HG02763 (cell line): Measurements from ENCODE around the gene ZNF141.
A peak's percentile ranks its signal among the peaks of the same experiment; 100 is the strongest.
"Not testable (repeated sequence)": the region's sequence is repeated elsewhere in the genome, so short reads cannot be mapped to it uniquely, and the experiment has no call there.

Experiments used
- ATAC-seq: cut with Tn5 transposase; IDR thresholded peaks from one replicate; pipeline ENCODE4 v1.9.1; 2021; ENCODE audit warnings: mild to moderate bottlenecking, moderate library complexity; ENCODE audit not compliant: unreplicated experiment

ZNF141 gene

GRCh38 chr4:337143-337931 lies at the start of gene ZNF141:
ZNF141 (plus strand) TSS chr4:337814; CDS start chr4:337984, 170 bp downstream.
- peak; percentile 94 for ATAC-seq

GRCh38 chr4:288891-289290 lies 48.7 kb upstream of the ZNF141 start:
- no peak for ATAC-seq

GRCh38 chr4:294732-295131 lies 42.9 kb upstream of the ZNF141 start:
- ATAC-seq: no peak

- ATAC-seq: no peak
These were observed 35.2 kb upstream of the ZNF141 start for GRCh38 chr4:302381-302780.

GRCh38 chr4:304516-304915 lies 33.1 kb upstream of the ZNF141 start:
- not testable (repeated sequence) for ATAC-seq

- ATAC-seq: no peak
These were observed 32.5 kb upstream of the ZNF141 start, which contains the start of gene ZNF732 for GRCh38 chr4:304969-305680. ZNF732 (minus strand) TSS chr4:305474; CDS start chr4:305310, 164 bp downstream.

GRCh38 chr4:306551-306961 lies 31.1 kb upstream of the ZNF141 start:
- ATAC-seq: no peak

GRCh38 chr4:309807-310206 lies 27.8 kb upstream of the ZNF141 start:
- no peak for ATAC-seq

GRCh38 chr4:314296-314903 lies 23.2 kb upstream of the ZNF141 start:
- ATAC-seq: no peak

- no peak for ATAC-seq
These were observed 8.9 kb upstream of the ZNF141 start for GRCh38 chr4:328729-329128.

- ATAC-seq: no peak
These were observed 2.1 kb upstream of the ZNF141 start for GRCh38 chr4:335515-335914.

GRCh38 chr4:336099-336892 lies 1.3 kb upstream of the ZNF141 start:
- ATAC-seq: no peak

GRCh38 chr4:336893-337142 lies 796 bp upstream of the ZNF141 start:
- ATAC-seq: peak; percentile 0

GRCh38 chr4:337932-338758 lies 531 bp downstream of the ZNF141 start:
- ATAC-seq: peak; percentile 20

GRCh38 chr4:338759-339097 lies 1.1 kb downstream of the ZNF141 start:
- ATAC-seq: no peak

- ATAC-seq: no peak
These were observed 2.4 kb downstream of the ZNF141 start for GRCh38 chr4:340011-340410.

GRCh38 chr4:373062-373839 lies 35.6 kb downstream of the ZNF141 start:
- no peak for ATAC-seq

GRCh38 chr4:374298-375160 lies 36.9 kb downstream of the ZNF141 start:
- no peak for ATAC-seq
